Measurements from ENCODE around the gene USHBP1. TPM values are rescaled to one million over a fixed set of nuclear protein-coding genes. Genes with fewer than 3 reads are reported as not detected.

Gene USHBP1
- total and polyA plus RNA-seq, 2 experiments from 2014 or later: 4.0 to 5.6 TPM

DNA sequence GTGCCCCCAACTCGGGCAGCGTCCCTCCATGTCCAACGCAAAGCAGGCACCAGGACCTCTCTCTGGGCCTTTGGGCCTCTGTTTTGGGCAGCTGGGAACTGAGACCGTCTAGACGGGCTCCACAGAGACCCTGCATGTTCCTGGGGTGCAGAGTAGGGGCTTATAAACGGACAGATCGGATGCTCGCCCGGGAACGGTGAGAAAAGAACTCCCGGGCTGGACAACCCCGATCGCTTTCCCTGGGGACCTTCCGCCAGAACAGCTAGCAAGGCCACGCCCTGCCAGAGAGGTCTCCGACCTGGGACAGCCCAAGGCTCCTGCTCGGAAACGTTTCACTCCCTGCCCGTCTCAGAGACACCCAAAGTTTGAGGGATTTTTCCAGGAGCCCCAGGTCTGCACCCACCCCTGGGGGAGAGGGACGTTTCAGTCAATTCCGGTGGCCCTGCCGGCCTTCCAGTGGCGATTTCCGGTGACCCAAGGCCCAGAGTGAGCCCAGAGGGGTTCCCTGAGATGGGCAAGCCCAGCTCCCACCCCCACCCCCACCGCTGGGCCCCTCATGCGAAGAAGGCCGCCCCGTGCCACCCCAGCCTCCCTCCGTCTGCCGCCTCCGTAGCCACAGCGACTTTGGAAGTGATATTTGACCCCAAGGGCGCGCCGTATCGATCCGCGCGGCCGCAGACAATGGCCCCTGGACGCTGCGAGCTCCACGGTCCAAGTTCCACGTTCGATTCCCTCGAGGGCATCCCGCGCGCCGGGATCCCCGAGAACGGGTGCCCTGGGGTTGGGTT lies 20.5 kb downstream of the USHBP1 start:
- Mint-ChIP-seq H3K27ac (peak overlapping the region; percentile 89), H3K9me3 (no peaks in the 10 kb centered on the region), H3K27me3 (ENCODE audit: insufficient read depth, low read depth, poor library complexity) (peaks cover 31% of the 10 kb centered on the region), H3K4me3 (peak overlapping the region; percentile 94), H3K36me3 (ENCODE audit: low read depth) (peaks cover 13% of the 10 kb centered on the region), H3K4me1 (peaks cover 46% of the 10 kb centered on the region)
- TF ChIP-seq CREB1 (CRISPR knock-in tag; IDR thresholded peaks at IDR 0.05; ENCODE audit: low read depth) (no peak), EZH2 (IDR thresholded peaks at IDR 0.05; ENCODE audit: low read depth, unreplicated experiment) (no peak), ZNF331 (CRISPR knock-in tag; IDR thresholded peaks at IDR 0.05; ENCODE audit: low read depth) (no peak), NANOG (IDR thresholded peaks at IDR 0.05; ENCODE audit: borderline replicate concordance) (no peak), POLR2AphosphoS5 (IDR thresholded peaks at IDR 0.05; ENCODE audit: low read depth) (no peak), EZH2phosphoT487 (IDR thresholded peaks at IDR 0.05; ENCODE audit: unreplicated experiment) (no peak), JUNB (IDR thresholded peaks at IDR 0.05; ENCODE audit: unreplicated experiment) (no peak), STAT1 (IDR thresholded peaks at IDR 0.05; ENCODE audit: unreplicated experiment) (no peak), ZNF114 (CRISPR knock-in tag; IDR thresholded peaks at IDR 0.05) (no peak)
- TF ChIP-seq, protein P1, sequence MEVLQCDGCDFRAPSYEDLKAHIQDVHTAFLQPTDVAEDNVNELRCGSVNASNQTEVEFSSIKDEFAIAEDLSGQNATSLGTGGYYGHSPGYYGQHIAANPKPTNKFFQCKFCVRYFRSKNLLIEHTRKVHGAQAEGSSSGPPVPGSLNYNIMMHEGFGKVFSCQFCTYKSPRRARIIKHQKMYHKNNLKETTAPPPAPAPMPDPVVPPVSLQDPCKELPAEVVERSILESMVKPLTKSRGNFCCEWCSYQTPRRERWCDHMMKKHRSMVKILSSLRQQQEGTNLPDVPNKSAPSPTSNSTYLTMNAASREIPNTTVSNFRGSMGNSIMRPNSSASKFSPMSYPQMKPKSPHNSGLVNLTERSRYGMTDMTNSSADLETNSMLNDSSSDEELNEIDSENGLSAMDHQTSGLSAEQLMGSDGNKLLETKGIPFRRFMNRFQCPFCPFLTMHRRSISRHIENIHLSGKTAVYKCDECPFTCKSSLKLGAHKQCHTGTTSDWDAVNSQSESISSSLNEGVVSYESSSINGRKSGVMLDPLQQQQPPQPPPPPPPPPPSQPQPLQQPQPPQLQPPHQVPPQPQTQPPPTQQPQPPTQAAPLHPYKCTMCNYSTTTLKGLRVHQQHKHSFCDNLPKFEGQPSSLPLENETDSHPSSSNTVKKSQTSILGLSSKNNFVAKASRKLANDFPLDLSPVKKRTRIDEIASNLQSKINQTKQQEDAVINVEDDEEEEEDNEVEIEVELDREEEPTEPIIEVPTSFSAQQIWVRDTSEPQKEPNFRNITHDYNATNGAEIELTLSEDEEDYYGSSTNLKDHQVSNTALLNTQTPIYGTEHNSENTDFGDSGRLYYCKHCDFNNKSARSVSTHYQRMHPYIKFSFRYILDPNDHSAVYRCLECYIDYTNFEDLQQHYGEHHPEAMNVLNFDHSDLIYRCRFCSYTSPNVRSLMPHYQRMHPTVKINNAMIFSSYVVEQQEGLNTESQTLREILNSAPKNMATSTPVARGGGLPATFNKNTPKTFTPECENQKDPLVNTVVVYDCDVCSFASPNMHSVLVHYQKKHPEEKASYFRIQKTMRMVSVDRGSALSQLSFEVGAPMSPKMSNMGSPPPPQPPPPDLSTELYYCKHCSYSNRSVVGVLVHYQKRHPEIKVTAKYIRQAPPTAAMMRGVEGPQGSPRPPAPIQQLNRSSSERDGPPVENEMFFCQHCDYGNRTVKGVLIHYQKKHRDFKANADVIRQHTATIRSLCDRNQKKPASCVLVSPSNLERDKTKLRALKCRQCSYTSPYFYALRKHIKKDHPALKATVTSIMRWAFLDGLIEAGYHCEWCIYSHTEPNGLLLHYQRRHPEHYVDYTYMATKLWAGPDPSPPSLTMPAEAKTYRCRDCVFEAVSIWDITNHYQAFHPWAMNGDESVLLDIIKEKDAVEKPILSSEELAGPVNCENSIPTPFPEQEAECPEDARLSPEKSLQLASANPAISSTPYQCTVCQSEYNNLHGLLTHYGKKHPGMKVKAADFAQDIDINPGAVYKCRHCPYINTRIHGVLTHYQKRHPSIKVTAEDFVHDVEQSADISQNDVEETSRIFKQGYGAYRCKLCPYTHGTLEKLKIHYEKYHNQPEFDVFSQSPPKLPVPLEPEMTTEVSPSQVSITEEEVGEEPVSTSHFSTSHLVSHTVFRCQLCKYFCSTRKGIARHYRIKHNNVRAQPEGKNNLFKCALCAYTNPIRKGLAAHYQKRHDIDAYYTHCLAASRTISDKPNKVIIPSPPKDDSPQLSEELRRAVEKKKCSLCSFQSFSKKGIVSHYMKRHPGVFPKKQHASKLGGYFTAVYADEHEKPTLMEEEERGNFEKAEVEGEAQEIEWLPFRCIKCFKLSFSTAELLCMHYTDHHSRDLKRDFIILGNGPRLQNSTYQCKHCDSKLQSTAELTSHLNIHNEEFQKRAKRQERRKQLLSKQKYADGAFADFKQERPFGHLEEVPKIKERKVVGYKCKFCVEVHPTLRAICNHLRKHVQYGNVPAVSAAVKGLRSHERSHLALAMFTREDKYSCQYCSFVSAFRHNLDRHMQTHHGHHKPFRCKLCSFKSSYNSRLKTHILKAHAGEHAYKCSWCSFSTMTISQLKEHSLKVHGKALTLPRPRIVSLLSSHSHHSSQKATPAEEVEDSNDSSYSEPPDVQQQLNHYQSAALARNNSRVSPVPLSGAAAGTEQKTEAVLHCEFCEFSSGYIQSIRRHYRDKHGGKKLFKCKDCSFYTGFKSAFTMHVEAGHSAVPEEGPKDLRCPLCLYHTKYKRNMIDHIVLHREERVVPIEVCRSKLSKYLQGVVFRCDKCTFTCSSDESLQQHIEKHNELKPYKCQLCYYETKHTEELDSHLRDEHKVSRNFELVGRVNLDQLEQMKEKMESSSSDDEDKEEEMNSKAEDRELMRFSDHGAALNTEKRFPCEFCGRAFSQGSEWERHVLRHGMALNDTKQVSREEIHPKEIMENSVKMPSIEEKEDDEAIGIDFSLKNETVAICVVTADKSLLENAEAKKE (CRISPR knock-in tag; IDR thresholded peaks at IDR 0.05): no peak
- TF ChIP-seq, protein P2, sequence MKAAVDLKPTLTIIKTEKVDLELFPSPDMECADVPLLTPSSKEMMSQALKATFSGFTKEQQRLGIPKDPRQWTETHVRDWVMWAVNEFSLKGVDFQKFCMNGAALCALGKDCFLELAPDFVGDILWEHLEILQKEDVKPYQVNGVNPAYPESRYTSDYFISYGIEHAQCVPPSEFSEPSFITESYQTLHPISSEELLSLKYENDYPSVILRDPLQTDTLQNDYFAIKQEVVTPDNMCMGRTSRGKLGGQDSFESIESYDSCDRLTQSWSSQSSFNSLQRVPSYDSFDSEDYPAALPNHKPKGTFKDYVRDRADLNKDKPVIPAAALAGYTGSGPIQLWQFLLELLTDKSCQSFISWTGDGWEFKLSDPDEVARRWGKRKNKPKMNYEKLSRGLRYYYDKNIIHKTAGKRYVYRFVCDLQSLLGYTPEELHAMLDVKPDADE (IDR thresholded peaks at IDR 0.05): no peak
- TF ChIP-seq, protein P3, sequence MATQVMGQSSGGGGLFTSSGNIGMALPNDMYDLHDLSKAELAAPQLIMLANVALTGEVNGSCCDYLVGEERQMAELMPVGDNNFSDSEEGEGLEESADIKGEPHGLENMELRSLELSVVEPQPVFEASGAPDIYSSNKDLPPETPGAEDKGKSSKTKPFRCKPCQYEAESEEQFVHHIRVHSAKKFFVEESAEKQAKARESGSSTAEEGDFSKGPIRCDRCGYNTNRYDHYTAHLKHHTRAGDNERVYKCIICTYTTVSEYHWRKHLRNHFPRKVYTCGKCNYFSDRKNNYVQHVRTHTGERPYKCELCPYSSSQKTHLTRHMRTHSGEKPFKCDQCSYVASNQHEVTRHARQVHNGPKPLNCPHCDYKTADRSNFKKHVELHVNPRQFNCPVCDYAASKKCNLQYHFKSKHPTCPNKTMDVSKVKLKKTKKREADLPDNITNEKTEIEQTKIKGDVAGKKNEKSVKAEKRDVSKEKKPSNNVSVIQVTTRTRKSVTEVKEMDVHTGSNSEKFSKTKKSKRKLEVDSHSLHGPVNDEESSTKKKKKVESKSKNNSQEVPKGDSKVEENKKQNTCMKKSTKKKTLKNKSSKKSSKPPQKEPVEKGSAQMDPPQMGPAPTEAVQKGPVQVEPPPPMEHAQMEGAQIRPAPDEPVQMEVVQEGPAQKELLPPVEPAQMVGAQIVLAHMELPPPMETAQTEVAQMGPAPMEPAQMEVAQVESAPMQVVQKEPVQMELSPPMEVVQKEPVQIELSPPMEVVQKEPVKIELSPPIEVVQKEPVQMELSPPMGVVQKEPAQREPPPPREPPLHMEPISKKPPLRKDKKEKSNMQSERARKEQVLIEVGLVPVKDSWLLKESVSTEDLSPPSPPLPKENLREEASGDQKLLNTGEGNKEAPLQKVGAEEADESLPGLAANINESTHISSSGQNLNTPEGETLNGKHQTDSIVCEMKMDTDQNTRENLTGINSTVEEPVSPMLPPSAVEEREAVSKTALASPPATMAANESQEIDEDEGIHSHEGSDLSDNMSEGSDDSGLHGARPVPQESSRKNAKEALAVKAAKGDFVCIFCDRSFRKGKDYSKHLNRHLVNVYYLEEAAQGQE (IDR thresholded peaks at IDR 0.05; ENCODE audit: unreplicated experiment): no peak
- TF ChIP-seq, protein P4, sequence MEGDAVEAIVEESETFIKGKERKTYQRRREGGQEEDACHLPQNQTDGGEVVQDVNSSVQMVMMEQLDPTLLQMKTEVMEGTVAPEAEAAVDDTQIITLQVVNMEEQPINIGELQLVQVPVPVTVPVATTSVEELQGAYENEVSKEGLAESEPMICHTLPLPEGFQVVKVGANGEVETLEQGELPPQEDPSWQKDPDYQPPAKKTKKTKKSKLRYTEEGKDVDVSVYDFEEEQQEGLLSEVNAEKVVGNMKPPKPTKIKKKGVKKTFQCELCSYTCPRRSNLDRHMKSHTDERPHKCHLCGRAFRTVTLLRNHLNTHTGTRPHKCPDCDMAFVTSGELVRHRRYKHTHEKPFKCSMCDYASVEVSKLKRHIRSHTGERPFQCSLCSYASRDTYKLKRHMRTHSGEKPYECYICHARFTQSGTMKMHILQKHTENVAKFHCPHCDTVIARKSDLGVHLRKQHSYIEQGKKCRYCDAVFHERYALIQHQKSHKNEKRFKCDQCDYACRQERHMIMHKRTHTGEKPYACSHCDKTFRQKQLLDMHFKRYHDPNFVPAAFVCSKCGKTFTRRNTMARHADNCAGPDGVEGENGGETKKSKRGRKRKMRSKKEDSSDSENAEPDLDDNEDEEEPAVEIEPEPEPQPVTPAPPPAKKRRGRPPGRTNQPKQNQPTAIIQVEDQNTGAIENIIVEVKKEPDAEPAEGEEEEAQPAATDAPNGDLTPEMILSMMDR (conservative IDR thresholded peaks at IDR 0.05; ENCODE audit: low read depth in 2 of 2): no peak
- peak; percentile 16 for ATAC-seq
- H3K4me2 ChIP-seq: peak overlapping the region; percentile 93
- H3K4me1 ChIP-seq (ENCODE audit: insufficient read depth): peaks cover 33% of the 10 kb centered on the region
- peaks cover 50% of the 10 kb centered on the region for H3K79me2 ChIP-seq (replicated peaks; ENCODE audit: insufficient read depth)
- peaks cover 39% of the 10 kb centered on the region for H3F3A ChIP-seq (replicated peaks; ENCODE audit: low read depth)
- H2AFZ ChIP-seq: no peak overlapping the region
- peak; percentile 75 for DNase-seq (ENCODE audit: low spot score)
- no peaks in the 10 kb centered on the region for H3K36me3 ChIP-seq (ENCODE audit: insufficient read depth)
- peak overlapping the region; percentile 93 for H3K4me3 ChIP-seq
- peaks cover 15% of the 10 kb centered on the region; the same call in 1 of the 2 replicates for H4K20me1 ChIP-seq (replicated peaks; ENCODE audit: insufficient read depth)
- H3K27me3 ChIP-seq (ENCODE audit: insufficient read depth): no peaks in the 10 kb centered on the region
- peak overlapping the region; percentile 80; the same call in 1 of the 2 replicates for H3K27ac ChIP-seq (ENCODE audit: low read depth)
- H3K9me2 ChIP-seq (ENCODE audit: insufficient read depth): no peaks in the 10 kb centered on the region

Measured in GM23338 (cell line).